Caco-2 (cell line): ENCODE measurements around the gene TAF11L14. TPM values are rescaled to one million over a fixed set of nuclear protein-coding genes. Genes with fewer than 3 reads are reported as not detected.

ENCODE experiments used
- BruUV-seq: library from RNA; stranded (reverse); fragments of 400-500 nt; replicated peaks from 2 replicates; lab custom pipeline; 2021; lab: Mats Ljungman, UMichigan
- CTCF ChIA-PET: fragments of 300-600 bp; sonication (Branson Sonifier 250); formaldehyde crosslinking; loops from one replicate; lab custom pipeline; 2022; ENCODE audit warnings: antibody characterized with exemption; lab: Charles Lee
- POLR2A ChIA-PET: fragments of 300-600 bp; sonication (Branson Sonifier 250); formaldehyde crosslinking; loops from one replicate; lab custom pipeline; 2022; ENCODE audit warnings: antibody characterized with exemption; lab: Charles Lee
- DNase-seq, 2 experiments: peaks; one replicate each; pipeline versions ENCODE4 v3.0.0 to v3.0.0-alpha.2; 2020 to 2022
- H3K27me3 ChIP-seq: replicated peaks from 2 replicates; pipeline ENCODE4 v1.6.0; 2011; ENCODE audit warnings: low read length; ENCODE audit not compliant: control insufficient read depth, insufficient read depth
- H3K36me3 ChIP-seq: 2 replicates; pipeline ENCODE4 v1.5.1; 2011; ENCODE audit warnings: low read length; ENCODE audit not compliant: control insufficient read depth, insufficient read depth
- H3K4me1 ChIP-seq: fragments of 250-450 bp; sonication (Bioruptor Pico); 2 replicates; pipeline ENCODE4 v1.5.1; 2020; ENCODE audit warnings: mild to moderate bottlenecking
- H3K4me3 ChIP-seq: 2 replicates; pipeline ENCODE4 v1.5.1; 2011; ENCODE audit warnings: low read depth, mild to moderate bottlenecking, control low read depth, low read length
- H3K9me3 ChIP-seq: fragments of 250-450 bp; sonication (Bioruptor Pico); 2 replicates; pipeline ENCODE4 v1.5.1; 2020; ENCODE audit warnings: mild to moderate bottlenecking, moderate library complexity
- H3K27ac Mint-ChIP-seq: one replicate; pipeline ENCODE4 v1.8.0; 2022; ENCODE audit warnings: mixed read lengths; ENCODE audit not compliant: unreplicated experiment
- H3K27me3 Mint-ChIP-seq: one replicate; pipeline ENCODE4 v1.8.0; 2022; ENCODE audit warnings: mixed read lengths; ENCODE audit not compliant: insufficient read depth, unreplicated experiment
- H3K36me3 Mint-ChIP-seq: one replicate; pipeline ENCODE4 v1.8.0; 2022; ENCODE audit warnings: mild to moderate bottlenecking, mixed read lengths; ENCODE audit not compliant: insufficient read depth, unreplicated experiment
- H3K4me1 Mint-ChIP-seq: one replicate; pipeline ENCODE4 v1.8.0; 2022; ENCODE audit warnings: low read depth, mixed read lengths; ENCODE audit not compliant: unreplicated experiment
- H3K4me3 Mint-ChIP-seq: one replicate; pipeline ENCODE4 v1.8.0; 2022; ENCODE audit warnings: mild to moderate bottlenecking, moderate library complexity, mixed read lengths; ENCODE audit not compliant: unreplicated experiment
- H3K9me3 Mint-ChIP-seq: one replicate; pipeline ENCODE4 v1.8.0; 2022; ENCODE audit warnings: mixed read lengths; ENCODE audit not compliant: unreplicated experiment
- CTCF ChIP-seq, 2 experiments: fragments of 200-600 bp in 1 of 2; IDR thresholded peaks; 1 replicate in 1 of 2; 2 replicates in 1 of 2; pipeline versions ENCODE4 v1.5.1 to v1.8.0; 2011 to 2022; ENCODE audit warnings: antibody characterized with exemption in 1 of 2, control low read depth in 1 of 2, inconsistent platforms in 1 of 2, low read depth in 1 of 2, low read length in 1 of 2, mild to moderate bottlenecking in 1 of 2, moderate library complexity in 1 of 2; ENCODE audit not compliant: insufficient read depth in 1 of 2, severe bottlenecking in 1 of 2, unreplicated experiment in 1 of 2
- intact Hi-C: fragments of 100-400 bp; cut with micrococcal nuclease; formaldehyde crosslinking; loops from one replicate; pipeline ENCODE4 v1.10.0; 2022; ENCODE audit not compliant: unreplicated experiment
- total RNA-seq: library from RNA; stranded (reverse); gene quantifications from 2 replicates; pipeline ENCODE4 v1.2.3, GENCODE V29; 2022

Gene TAF11L14
- total RNA-seq, 1 experiment from 2014 or later, result not detected

- no peak for DNase-seq
- H3K4me3 Mint-ChIP-seq, result no peak overlapping the region
- no peak for TF ChIP-seq CTCF (IDR thresholded peaks at IDR 0.05; ENCODE audit: insufficient read depth in 1 of 2, low read depth in 1 of 2, low read length in 1 of 2, severe bottlenecking in 1 of 2, unreplicated experiment in 1 of 2)
- no peaks in the 10 kb centered on the region for H3K9me3 ChIP-seq
- no peak overlapping the region for H3K4me3 ChIP-seq
- no TSS peak for BruUV-seq
- no peaks in the 10 kb centered on the region for H3K36me3 Mint-ChIP-seq
- H3K27ac Mint-ChIP-seq, result no peak overlapping the region
- no peaks in the 10 kb centered on the region for H3K9me3 Mint-ChIP-seq
- peaks cover 10% of the 10 kb centered on the region for H3K27me3 Mint-ChIP-seq
- intact Hi-C loops, result no loop called here
- no peaks in the 10 kb centered on the region for H3K27me3 ChIP-seq
- H3K4me1 ChIP-seq, result no peaks in the 10 kb centered on the region
- no peaks in the 10 kb centered on the region for H3K36me3 ChIP-seq
- POLR2A ChIA-PET, result no interaction called here
- CTCF ChIA-PET, result no interaction called here
- peaks cover 7% of the 10 kb centered on the region for H3K4me1 Mint-ChIP-seq
These were observed 31.6 kb downstream of the TAF11L14 start for GRCh38 chr5:17665836-17666235.

DNA sequence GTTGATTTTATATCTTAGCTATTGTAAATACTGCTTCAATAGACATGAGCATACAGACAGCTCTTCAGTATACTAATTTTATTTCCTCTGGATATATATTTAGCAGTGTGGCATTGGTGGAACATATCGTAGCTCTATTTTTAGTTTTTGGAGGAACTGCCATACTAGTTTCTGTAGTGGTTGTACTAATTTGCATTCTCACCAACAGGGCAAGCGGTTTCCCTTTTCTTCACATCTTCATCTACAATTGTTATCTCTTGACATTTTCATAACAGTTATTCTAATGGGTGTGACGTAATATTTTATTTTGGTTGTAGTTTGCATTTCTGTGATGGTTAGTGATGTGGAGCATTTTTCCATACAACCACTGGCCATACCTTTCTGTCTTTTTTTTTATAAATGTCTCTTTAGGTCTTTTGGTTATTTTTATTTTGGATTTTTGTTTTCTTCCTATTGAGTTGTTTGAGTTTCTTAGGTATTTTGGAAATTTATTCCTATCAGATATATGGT lies 32.5 kb downstream of the TAF11L14 start:
- POLR2A ChIA-PET, result no interaction called here
- H3K27me3 Mint-ChIP-seq, result peaks cover 5% of the 10 kb centered on the region
- intact Hi-C loops, result no loop called here
- BruUV-seq, result no TSS peak
- H3K4me1 ChIP-seq, result no peaks in the 10 kb centered on the region
- H3K36me3 ChIP-seq, result no peaks in the 10 kb centered on the region
- CTCF ChIA-PET, result no interaction called here
- H3K4me3 ChIP-seq, result no peak overlapping the region
- H3K9me3 Mint-ChIP-seq, result no peaks in the 10 kb centered on the region
- no peaks in the 10 kb centered on the region for H3K36me3 Mint-ChIP-seq
- no peak overlapping the region for H3K27ac Mint-ChIP-seq
- DNase-seq, result no peak
- no peaks in the 10 kb centered on the region for H3K27me3 ChIP-seq
- peaks cover 3% of the 10 kb centered on the region for H3K4me1 Mint-ChIP-seq
- H3K4me3 Mint-ChIP-seq, result no peak overlapping the region
- H3K9me3 ChIP-seq, result peaks cover 3% of the 10 kb centered on the region; the same call in 1 of the 2 replicates
- TF ChIP-seq CTCF (IDR thresholded peaks at IDR 0.05; ENCODE audit: insufficient read depth in 1 of 2, low read depth in 1 of 2, low read length in 1 of 2, severe bottlenecking in 1 of 2, unreplicated experiment in 1 of 2), result no peak

DNA sequence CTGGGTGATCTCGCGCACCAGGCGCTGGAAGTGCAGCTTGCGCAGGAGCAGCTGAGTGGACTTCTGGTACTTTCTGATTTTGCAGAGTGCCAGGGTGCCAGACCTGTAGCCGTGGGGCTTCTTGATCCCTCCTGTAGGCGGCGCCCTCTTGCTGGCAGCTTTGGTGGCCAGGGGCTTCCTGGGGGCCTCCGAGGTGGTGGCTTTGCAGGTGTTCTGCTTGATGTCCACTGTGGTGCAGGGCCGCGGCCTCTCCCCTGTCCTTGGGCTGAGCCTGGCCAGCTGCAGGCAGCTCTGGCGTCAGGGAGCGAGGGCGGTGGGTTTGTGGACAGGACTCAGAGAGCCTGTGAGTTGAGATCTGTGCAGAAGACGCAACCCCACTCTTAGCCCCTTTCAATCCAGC lies 36.1 kb downstream of the TAF11L14 start:
- POLR2A ChIA-PET, result no interaction called here
- peaks cover 5% of the 10 kb centered on the region for H3K27me3 Mint-ChIP-seq
- no TSS peak for BruUV-seq
- TF ChIP-seq CTCF (IDR thresholded peaks at IDR 0.05; ENCODE audit: insufficient read depth in 1 of 2, low read depth in 1 of 2, low read length in 1 of 2, severe bottlenecking in 1 of 2, unreplicated experiment in 1 of 2), result no peak
- no peaks in the 10 kb centered on the region for H3K36me3 Mint-ChIP-seq
- Histone ChIP-seq H3K4me3 (no peak overlapping the region), H3K9me3 (peaks cover 3% of the 10 kb centered on the region; the same call in 1 of the 2 replicates), H3K27me3 (no peaks in the 10 kb centered on the region), H3K4me1 (no peaks in the 10 kb centered on the region), H3K36me3 (no peaks in the 10 kb centered on the region)
- no peaks in the 10 kb centered on the region for H3K4me1 Mint-ChIP-seq
- H3K27ac Mint-ChIP-seq, result no peak overlapping the region
- CTCF ChIA-PET, result no interaction called here
- DNase-seq, result no peak
- intact Hi-C loops, result loop anchor here (10.0 kb wide), 1 partner anchor 456 kb away; the partner anchor contains the start of gene BASP1
- no peaks in the 10 kb centered on the region for H3K9me3 Mint-ChIP-seq
- no peak overlapping the region for H3K4me3 Mint-ChIP-seq
